HPDE6-E6E7 (cell line): Measurements from ENCODE around the gene DOK4.
"Not testable (repeated sequence)": the region's sequence is repeated elsewhere in the genome, so short reads cannot be mapped to it uniquely, and the experiment has no call there.

Source experiments
- DNase-seq: peaks from one replicate; pipeline ENCODE4 v3.0.0; 2011; ENCODE audit warnings: missing footprints; ENCODE audit errors: extremely low spot score

DOK4 gene

GRCh38 chr16:57502048-57502775, 15.9 kb upstream of the DOK4 start:
- no peak for DNase-seq

GRCh38 chr16:57501492-57501891, 15.2 kb upstream of the DOK4 start:
- DNase-seq, result no peak

GRCh38 chr16:57500578-57501111, 14.4 kb upstream of the DOK4 start:
- DNase-seq, result no peak

GRCh38 chr16:57499941-57500340, 13.6 kb upstream of the DOK4 start:
- DNase-seq, result not testable (repeated sequence)

GRCh38 chr16:57498031-57498430, 11.7 kb upstream of the DOK4 start:
- no peak for DNase-seq

GRCh38 chr16:57497121-57497520, 10.8 kb upstream of the DOK4 start:
- DNase-seq, result no peak

GRCh38 chr16:57493767-57494166, 7.5 kb upstream of the DOK4 start:
- no peak for DNase-seq

GRCh38 chr16:57489229-57489628, 2.9 kb upstream of the DOK4 start:
- no peak for DNase-seq

GRCh38 chr16:57486858-57487834, 853 bp upstream of the DOK4 start:
- DNase-seq, result no peak

- DNase-seq, result no peak
These were observed 990 bp downstream of the DOK4 start for GRCh38 chr16:57485091-57485915.

- DNase-seq, result no peak
These were observed 1.7 kb downstream of the DOK4 start for GRCh38 chr16:57484515-57485005.

GRCh38 chr16:57483725-57484514, 2.4 kb downstream of the DOK4 start:
- DNase-seq, result no peak

GRCh38 chr16:57482845-57483545, 3.3 kb downstream of the DOK4 start:
- no peak for DNase-seq

- DNase-seq, result no peak
These were observed 4.9 kb downstream of the DOK4 start for GRCh38 chr16:57481421-57481820.

GRCh38 chr16:57480754-57481230, 5.5 kb downstream of the DOK4 start:
- DNase-seq, result no peak

GRCh38 chr16:57479976-57480753, 6.1 kb downstream of the DOK4 start:
- no peak for DNase-seq

GRCh38 chr16:57479205-57479975, 6.9 kb downstream of the DOK4 start:
- no peak for DNase-seq
